ENCODE data around the gene PDZD4.

Gene PDZD4

GRCh38 chrX:153772316-153773217, 57.8 kb downstream of the PDZD4 start:
- Mint-ChIP-seq H3K36me3 (ENCODE audit: low read depth) (no peaks in the 10 kb centered on the region), H3K9me3 (no peaks in the 10 kb centered on the region), H3K27me3 (peaks cover 9% of the 10 kb centered on the region), H3K4me3 (no peak overlapping the region), H3K27ac (no peak overlapping the region), H3K4me1 (ENCODE audit: low read depth) (peaks cover 3% of the 10 kb centered on the region)
- no peak for DNase-seq

- no peak for DNase-seq
- H3K27ac Mint-ChIP-seq = no peak overlapping the region
- no peaks in the 10 kb centered on the region for H3K36me3 Mint-ChIP-seq (ENCODE audit: low read depth)
- H3K4me3 Mint-ChIP-seq = no peak overlapping the region
- no peaks in the 10 kb centered on the region for H3K9me3 Mint-ChIP-seq
- peaks cover 9% of the 10 kb centered on the region for H3K27me3 Mint-ChIP-seq
- peaks cover 5% of the 10 kb centered on the region for H3K4me1 Mint-ChIP-seq (ENCODE audit: low read depth)
These were observed 58.7 kb downstream of the PDZD4 start for GRCh38 chrX:153771415-153772315.

GRCh38 chrX:153770601-153771414, 59.5 kb downstream of the PDZD4 start:
- H3K27me3 Mint-ChIP-seq = peaks cover 12% of the 10 kb centered on the region
- H3K9me3 Mint-ChIP-seq = no peaks in the 10 kb centered on the region
- no peak overlapping the region for H3K4me3 Mint-ChIP-seq
- no peak overlapping the region for H3K27ac Mint-ChIP-seq
- DNase-seq = no peak
- peaks cover 12% of the 10 kb centered on the region for H3K4me1 Mint-ChIP-seq (ENCODE audit: low read depth)
- no peaks in the 10 kb centered on the region for H3K36me3 Mint-ChIP-seq (ENCODE audit: low read depth)

GRCh38 chrX:153769865-153770600, 60.3 kb downstream of the PDZD4 start:
- Mint-ChIP-seq H3K27me3 (peaks cover 12% of the 10 kb centered on the region), H3K9me3 (no peaks in the 10 kb centered on the region), H3K4me3 (no peak overlapping the region), H3K36me3 (ENCODE audit: low read depth) (no peaks in the 10 kb centered on the region), H3K4me1 (ENCODE audit: low read depth) (peaks cover 12% of the 10 kb centered on the region), H3K27ac (no peak overlapping the region)
- no peak for DNase-seq

- Mint-ChIP-seq H3K9me3 (no peaks in the 10 kb centered on the region), H3K4me1 (ENCODE audit: low read depth) (peaks cover 12% of the 10 kb centered on the region), H3K27me3 (peaks cover 12% of the 10 kb centered on the region), H3K36me3 (ENCODE audit: low read depth) (no peaks in the 10 kb centered on the region), H3K4me3 (no peak overlapping the region), H3K27ac (no peak overlapping the region)
- DNase-seq = peak; percentile 26
These were observed 61.0 kb downstream of the PDZD4 start for GRCh38 chrX:153769158-153769864.

- Mint-ChIP-seq H3K9me3 (no peaks in the 10 kb centered on the region), H3K36me3 (ENCODE audit: low read depth) (no peaks in the 10 kb centered on the region), H3K4me3 (no peak overlapping the region), H3K27me3 (peaks cover 16% of the 10 kb centered on the region), H3K27ac (no peak overlapping the region), H3K4me1 (ENCODE audit: low read depth) (peaks cover 16% of the 10 kb centered on the region)
- peak; percentile 27 for DNase-seq
These were observed 61.8 kb downstream of the PDZD4 start for GRCh38 chrX:153768311-153769157.

- H3K4me1 Mint-ChIP-seq (ENCODE audit: low read depth) = peaks cover 16% of the 10 kb centered on the region
- no peak overlapping the region for H3K27ac Mint-ChIP-seq
- no peaks in the 10 kb centered on the region for H3K36me3 Mint-ChIP-seq (ENCODE audit: low read depth)
- DNase-seq = no peak
- H3K27me3 Mint-ChIP-seq = peaks cover 20% of the 10 kb centered on the region
- no peak overlapping the region for H3K4me3 Mint-ChIP-seq
- H3K9me3 Mint-ChIP-seq = no peaks in the 10 kb centered on the region
These were observed 62.7 kb downstream of the PDZD4 start for GRCh38 chrX:153767674-153768055.

GRCh38 chrX:153766871-153767673, 63.3 kb downstream of the PDZD4 start:
- Mint-ChIP-seq H3K4me1 (ENCODE audit: low read depth) (peaks cover 16% of the 10 kb centered on the region), H3K9me3 (no peaks in the 10 kb centered on the region), H3K4me3 (no peak overlapping the region), H3K27me3 (peaks cover 16% of the 10 kb centered on the region), H3K27ac (no peak overlapping the region), H3K36me3 (ENCODE audit: low read depth) (no peaks in the 10 kb centered on the region)
- no peak for DNase-seq

- Mint-ChIP-seq H3K4me3 (peak overlapping the region; percentile 30), H3K9me3 (no peaks in the 10 kb centered on the region), H3K27me3 (peaks cover 16% of the 10 kb centered on the region), H3K36me3 (ENCODE audit: low read depth) (no peaks in the 10 kb centered on the region), H3K27ac (peak overlapping the region; percentile 22), H3K4me1 (ENCODE audit: low read depth) (peaks cover 16% of the 10 kb centered on the region)
- DNase-seq = peak; percentile 58
These were observed 64.1 kb downstream of the PDZD4 start for GRCh38 chrX:153766098-153766817.

- Mint-ChIP-seq H3K36me3 (ENCODE audit: low read depth) (no peaks in the 10 kb centered on the region), H3K4me1 (ENCODE audit: low read depth) (peaks cover 16% of the 10 kb centered on the region), H3K27me3 (peaks cover 16% of the 10 kb centered on the region), H3K9me3 (no peaks in the 10 kb centered on the region), H3K4me3 (no peak overlapping the region), H3K27ac (no peak overlapping the region)
- peak; percentile 27 for DNase-seq
These were observed 64.9 kb downstream of the PDZD4 start for GRCh38 chrX:153765138-153766079.

- no peaks in the 10 kb centered on the region for H3K9me3 Mint-ChIP-seq
- H3K27me3 Mint-ChIP-seq = peaks cover 13% of the 10 kb centered on the region
- H3K27ac Mint-ChIP-seq = no peak overlapping the region
- no peak overlapping the region for H3K4me3 Mint-ChIP-seq
- H3K36me3 Mint-ChIP-seq (ENCODE audit: low read depth) = no peaks in the 10 kb centered on the region
- peaks cover 16% of the 10 kb centered on the region for H3K4me1 Mint-ChIP-seq (ENCODE audit: low read depth)
- DNase-seq = no peak
These were observed 65.6 kb downstream of the PDZD4 start for GRCh38 chrX:153764786-153765137.
